Astrocyte of the cerebellum (primary cell): ENCODE data around the gene NCOA1.

Experiments
- DNase-seq: peaks from one replicate; pipeline ENCODE4 v3.0.0-alpha.2; 2011; ENCODE audit warnings: low read depth
- H3K4me3 ChIP-seq: 2 replicates; pipeline ENCODE4 v1.5.1; 2011; ENCODE audit warnings: mild to moderate bottlenecking, low read depth, low read length, moderate library complexity
- CTCF ChIP-seq: IDR thresholded peaks from 2 replicates; pipeline ENCODE4 v1.5.1; 2012; ENCODE audit warnings: low read length, low read depth, moderate library complexity, mild to moderate bottlenecking; ENCODE audit errors: missing control alignments
- in situ Hi-C: cut with HindIII; loops from 2 replicates; pipeline ENCODE4 v1.10.0; 2017; ENCODE audit warnings: low sequenced_read_pairs

The NCOA1 gene

GRCh38 chr2:24721470-24721869, 230.4 kb downstream of the NCOA1 start:
- DNase-seq: peak; percentile 82
- TF ChIP-seq CTCF: peak; percentile 2
- no peak overlapping the region for H3K4me3 ChIP-seq
- in situ Hi-C loops: no loop called here

GRCh38 chr2:24722141-24722790, 231.2 kb downstream of the NCOA1 start:
- no peak overlapping the region for H3K4me3 ChIP-seq
- no peak for DNase-seq
- in situ Hi-C loops: no loop called here
- TF ChIP-seq CTCF: no peak

GRCh38 chr2:24723191-24723590, 232.1 kb downstream of the NCOA1 start:
- no peak for DNase-seq
- H3K4me3 ChIP-seq: no peak overlapping the region
- in situ Hi-C loops: no loop called here
- no peak for TF ChIP-seq CTCF

DNA sequence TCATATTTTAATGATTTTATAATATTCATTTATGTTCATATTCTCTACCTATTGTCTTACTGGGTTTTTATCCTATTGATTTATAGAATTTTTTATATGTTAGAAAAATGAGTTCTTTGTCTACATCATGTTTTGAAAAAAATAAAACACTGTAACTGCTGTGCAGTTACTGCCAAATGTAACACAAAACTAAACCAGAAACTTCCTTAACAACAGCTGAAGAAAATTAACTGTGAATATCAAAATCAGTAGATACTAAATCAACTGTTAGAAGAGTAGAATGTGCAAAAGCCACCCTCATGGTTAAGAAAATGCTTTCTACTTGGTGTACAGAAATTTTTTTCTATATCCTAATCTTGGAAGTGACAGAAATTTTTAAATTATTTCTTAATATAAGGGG, 232.6 kb downstream of the NCOA1 start:
- DNase-seq: no peak
- H3K4me3 ChIP-seq: no peak overlapping the region
- in situ Hi-C loops: no loop called here
- no peak for TF ChIP-seq CTCF

DNA sequence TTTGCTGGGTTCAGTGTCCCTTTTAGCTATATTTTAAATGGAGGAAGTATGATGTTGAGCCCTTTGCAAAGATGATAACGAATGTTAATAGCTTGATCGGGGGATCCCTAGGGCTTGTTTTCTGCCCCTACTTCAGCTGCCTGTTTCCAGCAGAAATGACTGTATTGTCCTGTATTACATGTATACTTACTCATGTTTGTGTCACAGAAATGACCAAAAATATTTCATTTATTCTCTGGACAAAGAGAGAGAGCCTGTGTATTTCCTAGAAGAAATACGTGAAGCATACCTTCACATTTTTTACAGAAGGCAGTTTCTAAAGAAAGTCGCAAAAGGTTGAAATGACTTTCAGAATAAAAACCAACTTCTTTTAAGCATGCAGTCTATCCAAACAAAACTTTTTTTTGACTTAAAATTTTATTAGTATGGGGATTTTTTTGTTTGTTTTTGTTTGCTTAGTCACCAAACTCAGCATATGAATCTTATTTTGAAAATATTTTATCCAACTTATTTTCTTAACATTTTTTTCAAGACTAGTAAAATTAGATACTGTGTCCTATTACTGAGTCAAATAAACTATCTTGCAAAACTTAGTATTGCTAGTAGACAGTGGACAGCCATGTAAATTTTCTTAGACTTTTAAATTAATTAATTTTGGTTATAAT, 233.2 kb downstream of the NCOA1 start:
- no peak for DNase-seq
- in situ Hi-C loops: no loop called here

DNA sequence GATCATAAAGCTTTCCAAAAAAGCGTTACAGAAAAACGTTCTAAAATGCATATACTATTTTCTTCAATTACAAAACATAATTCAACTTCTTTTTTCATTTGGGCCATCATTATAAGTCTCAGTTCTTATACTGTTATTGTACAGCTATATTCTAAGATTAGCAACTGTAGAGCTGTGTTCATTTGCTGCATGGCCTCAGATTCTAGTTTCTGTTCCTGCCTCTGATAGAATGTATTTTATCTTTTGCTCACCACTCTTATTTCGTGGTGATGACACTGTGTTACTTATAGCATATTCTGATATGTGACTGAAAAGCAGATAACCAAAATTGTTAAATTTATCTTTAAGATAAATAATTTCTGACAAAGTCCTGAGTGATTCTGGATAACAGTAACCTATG, 234.9 kb downstream of the NCOA1 start:
- DNase-seq: no peak
- TF ChIP-seq CTCF: no peak
- in situ Hi-C loops: no loop called here

More for the DNA sequence above, 233.2 kb downstream of the NCOA1 start:
- TF ChIP-seq CTCF: no peak
- no peak overlapping the region for H3K4me3 ChIP-seq

More for the DNA sequence above, 234.9 kb downstream of the NCOA1 start:
- no peak overlapping the region for H3K4me3 ChIP-seq
